OCI-LY1 (cell line): ENCODE results near the gene MLLT3.

Experiments used
- H2AFZ ChIP-seq: fragments of 200-600 bp; sonication (generic), shearing (Covaris generic); 2 replicates; pipeline ENCODE4 v1.6.0; 2014; ENCODE audit warnings: antibody characterized with exemption, mild to moderate bottlenecking, low read length
- H3F3A ChIP-seq: fragments of 200-600 bp; sonication (generic), shearing (Covaris generic); 2 replicates; pipeline ENCODE4 v1.6.0; 2014; ENCODE audit warnings: mild to moderate bottlenecking, antibody characterized with exemption, low read length, moderate library complexity; ENCODE audit not compliant: insufficient read depth
- H3K27ac ChIP-seq: fragments of 200-600 bp; sonication (generic); 2 replicates; pipeline ENCODE4 v1.5.1; 2014; ENCODE audit warnings: low read length, mixed run types, mild to moderate bottlenecking, low read depth; ENCODE audit not compliant: poor library complexity, severe bottlenecking
- H3K27me3 ChIP-seq: fragments of 200-600 bp; sonication (generic); 2 replicates; pipeline ENCODE4 v1.6.0; 2014; ENCODE audit warnings: antibody characterized with exemption, mild to moderate bottlenecking, low read length, moderate library complexity; ENCODE audit not compliant: insufficient read depth
- H3K36me3 ChIP-seq: fragments of 200-600 bp; sonication (generic); 2 replicates; pipeline ENCODE4 v1.6.1; 2014; ENCODE audit warnings: mild to moderate bottlenecking, antibody characterized with exemption, low read length, moderate library complexity, mixed read lengths; ENCODE audit not compliant: insufficient read depth
- H3K4me1 ChIP-seq: fragments of 200-600 bp; sonication (generic); 2 replicates; pipeline ENCODE4 v1.5.1; 2014; ENCODE audit warnings: mild to moderate bottlenecking, low read length, moderate library complexity; ENCODE audit not compliant: insufficient read depth, severe bottlenecking
- H3K4me2 ChIP-seq: fragments of 200-600 bp; sonication (generic), shearing (Covaris generic); 2 replicates; pipeline ENCODE4 v1.6.1; 2014; ENCODE audit warnings: low read length
- H3K4me3 ChIP-seq: fragments of 200-600 bp; sonication (generic); 2 replicates; pipeline ENCODE4 v1.5.1; 2014; ENCODE audit warnings: low read length, low read depth, mild to moderate bottlenecking, mixed read lengths; ENCODE audit not compliant: poor library complexity, severe bottlenecking
- H3K79me2 ChIP-seq: fragments of 200-600 bp; shearing (Covaris generic); 2 replicates; pipeline ENCODE4 v1.6.1; 2016; ENCODE audit warnings: mixed run types, low read length, mixed read lengths; ENCODE audit not compliant: insufficient read depth
- H3K9ac ChIP-seq: fragments of 200-600 bp; sonication (generic), shearing (Covaris generic); 2 replicates; pipeline ENCODE4 v1.6.1; 2014; ENCODE audit warnings: mild to moderate bottlenecking, low read length, mixed read lengths
- H3K9me2 ChIP-seq: fragments of 200-600 bp; sonication (generic), shearing (Covaris generic); 2 replicates; pipeline ENCODE4 v1.6.1; 2014; ENCODE audit warnings: low read depth, mild to moderate bottlenecking, low read length, mixed read lengths
- H3K9me3 ChIP-seq: fragments of 200-600 bp; shearing (Covaris generic); 2 replicates; pipeline ENCODE4 v1.6.1; 2014; ENCODE audit warnings: low read length, mixed read lengths
- H4K20me1 ChIP-seq: fragments of 200-600 bp; sonication (generic), shearing (Covaris generic); 2 replicates; pipeline ENCODE4 v1.6.0; 2016; ENCODE audit warnings: mild to moderate bottlenecking, low read length; ENCODE audit not compliant: insufficient read depth
- EZH2 ChIP-seq: fragments of 200-600 bp; sonication (generic), shearing (Covaris generic); IDR thresholded peaks from 2 replicates; pipeline ENCODE4 v1.8.0; 2017; ENCODE audit warnings: borderline replicate concordance, mixed run types, mild to moderate bottlenecking, antibody characterized with exemption, low read length, moderate library complexity, mixed read lengths
- TF ChIP-seq, protein P1 (sequence below): fragments of 200-600 bp; sonication (generic), shearing (Covaris generic); IDR thresholded peaks from 2 replicates; pipeline ENCODE4 v1.5.1; 2017; ENCODE audit warnings: mild to moderate bottlenecking, antibody characterized with exemption, low read length, moderate library complexity, mixed read lengths

MLLT3 gene

DNA sequence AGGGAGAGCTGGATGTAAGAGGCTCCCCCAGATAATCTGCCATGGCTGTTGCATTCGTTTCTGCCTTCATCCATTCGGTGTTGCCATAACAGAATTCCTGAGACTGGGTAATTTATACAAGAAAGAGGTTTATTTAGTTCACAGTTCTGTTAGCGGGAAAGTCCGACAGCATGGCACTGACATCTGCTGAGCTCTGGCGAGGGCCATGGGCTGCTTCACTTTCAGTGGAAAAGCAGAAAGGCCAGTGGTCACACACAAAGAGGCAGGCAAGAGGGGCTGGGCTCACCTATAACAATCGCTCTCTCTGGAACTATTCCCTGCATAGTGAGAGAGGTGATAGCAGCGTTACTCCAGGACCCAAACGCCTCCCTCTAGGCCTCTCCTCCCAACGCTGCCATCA is 305.9 kb downstream of the MLLT3 start:
- Histone ChIP-seq H3F3A (no peaks in the 10 kb centered on the region), H4K20me1 (no peaks in the 10 kb centered on the region), H3K27me3 (no peaks in the 10 kb centered on the region), H3K9me2 (no peaks in the 10 kb centered on the region), H3K36me3 (no peaks in the 10 kb centered on the region), H3K4me3 (no peak overlapping the region), H3K27ac (no peak overlapping the region), H3K4me1 (no peaks in the 10 kb centered on the region), H2AFZ (no peak overlapping the region), H3K4me2 (no peak overlapping the region), H3K79me2 (no peaks in the 10 kb centered on the region), H3K9ac (no peak overlapping the region), H3K9me3 (no peaks in the 10 kb centered on the region)
- TF ChIP-seq, protein P1, sequence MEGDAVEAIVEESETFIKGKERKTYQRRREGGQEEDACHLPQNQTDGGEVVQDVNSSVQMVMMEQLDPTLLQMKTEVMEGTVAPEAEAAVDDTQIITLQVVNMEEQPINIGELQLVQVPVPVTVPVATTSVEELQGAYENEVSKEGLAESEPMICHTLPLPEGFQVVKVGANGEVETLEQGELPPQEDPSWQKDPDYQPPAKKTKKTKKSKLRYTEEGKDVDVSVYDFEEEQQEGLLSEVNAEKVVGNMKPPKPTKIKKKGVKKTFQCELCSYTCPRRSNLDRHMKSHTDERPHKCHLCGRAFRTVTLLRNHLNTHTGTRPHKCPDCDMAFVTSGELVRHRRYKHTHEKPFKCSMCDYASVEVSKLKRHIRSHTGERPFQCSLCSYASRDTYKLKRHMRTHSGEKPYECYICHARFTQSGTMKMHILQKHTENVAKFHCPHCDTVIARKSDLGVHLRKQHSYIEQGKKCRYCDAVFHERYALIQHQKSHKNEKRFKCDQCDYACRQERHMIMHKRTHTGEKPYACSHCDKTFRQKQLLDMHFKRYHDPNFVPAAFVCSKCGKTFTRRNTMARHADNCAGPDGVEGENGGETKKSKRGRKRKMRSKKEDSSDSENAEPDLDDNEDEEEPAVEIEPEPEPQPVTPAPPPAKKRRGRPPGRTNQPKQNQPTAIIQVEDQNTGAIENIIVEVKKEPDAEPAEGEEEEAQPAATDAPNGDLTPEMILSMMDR = no peak
- no peak for TF ChIP-seq EZH2

DNA sequence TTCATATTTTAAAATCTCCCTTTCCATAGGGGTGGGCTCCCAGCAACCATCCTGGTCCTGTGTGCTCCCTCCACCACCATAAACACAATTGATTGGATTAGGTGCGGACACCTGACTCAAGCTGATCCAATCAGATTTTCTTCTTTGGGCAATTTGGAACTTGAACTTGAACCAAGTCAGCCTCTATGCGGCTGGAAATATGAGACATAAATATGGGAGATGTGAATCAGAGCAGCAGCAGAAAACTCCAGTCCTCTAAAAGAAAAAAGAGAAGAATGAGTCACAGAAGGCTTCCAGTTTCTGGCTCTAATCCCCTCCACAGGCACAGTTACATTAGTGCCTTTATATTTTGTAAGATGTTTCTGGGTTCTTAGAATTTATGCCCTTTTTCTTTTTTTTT is 306.6 kb downstream of the MLLT3 start:
- H3K9ac ChIP-seq = no peak overlapping the region
- no peak overlapping the region for H3K4me2 ChIP-seq
- no peak overlapping the region for H2AFZ ChIP-seq
- H4K20me1 ChIP-seq = no peaks in the 10 kb centered on the region
- no peaks in the 10 kb centered on the region for H3F3A ChIP-seq
- no peaks in the 10 kb centered on the region for H3K79me2 ChIP-seq
- no peak overlapping the region for H3K4me3 ChIP-seq
- no peaks in the 10 kb centered on the region for H3K9me2 ChIP-seq
- no peaks in the 10 kb centered on the region for H3K36me3 ChIP-seq
- H3K27me3 ChIP-seq = no peaks in the 10 kb centered on the region
- no peaks in the 10 kb centered on the region for H3K9me3 ChIP-seq
- TF ChIP-seq, protein P1 = no peak
- no peak for TF ChIP-seq EZH2
- H3K4me1 ChIP-seq = no peaks in the 10 kb centered on the region
- no peak overlapping the region for H3K27ac ChIP-seq

DNA sequence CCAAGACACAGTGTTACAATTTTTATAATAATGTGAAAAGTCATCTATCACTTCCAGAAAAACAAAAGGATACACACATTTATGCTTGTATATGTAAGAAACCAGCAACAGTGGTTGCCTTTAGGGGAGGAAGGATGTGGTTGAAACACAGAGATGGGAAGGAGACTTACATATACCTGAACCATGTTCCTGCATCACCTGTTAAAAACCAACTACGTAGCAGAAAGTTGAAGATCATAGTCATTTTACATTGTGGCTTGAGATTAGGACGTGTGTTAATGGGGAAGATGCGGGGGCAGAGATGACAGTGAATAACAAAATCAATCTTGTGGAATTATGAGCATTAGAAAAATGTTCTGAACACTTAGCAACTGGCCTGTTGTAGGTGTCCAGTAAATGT is 307.3 kb downstream of the MLLT3 start:
- Histone ChIP-seq H3K27me3 (no peaks in the 10 kb centered on the region), H3K27ac (no peak overlapping the region), H3K4me2 (no peak overlapping the region), H3K9me3 (no peaks in the 10 kb centered on the region), H3K4me3 (no peak overlapping the region), H3K79me2 (no peaks in the 10 kb centered on the region), H4K20me1 (no peaks in the 10 kb centered on the region), H3K36me3 (no peaks in the 10 kb centered on the region), H3K9me2 (no peaks in the 10 kb centered on the region), H2AFZ (no peak overlapping the region), H3K4me1 (no peaks in the 10 kb centered on the region), H3K9ac (no peak overlapping the region), H3F3A (no peaks in the 10 kb centered on the region)
- TF ChIP-seq, protein P1 = no peak
- TF ChIP-seq EZH2 = no peak
